CD4-positive, alpha-beta T cell treated with Interleukin-10 for 1 hour (primary cell): ENCODE results near the gene CRYBA1.

Experiments
- DNase-seq: peaks from one replicate; pipeline ENCODE4 v3.0.0-alpha.2; 2020

Gene CRYBA1

GRCh38 chr17:29283961-29284360 is 37.3 kb downstream of the CRYBA1 start:
- DNase-seq, result no peak

DNA sequence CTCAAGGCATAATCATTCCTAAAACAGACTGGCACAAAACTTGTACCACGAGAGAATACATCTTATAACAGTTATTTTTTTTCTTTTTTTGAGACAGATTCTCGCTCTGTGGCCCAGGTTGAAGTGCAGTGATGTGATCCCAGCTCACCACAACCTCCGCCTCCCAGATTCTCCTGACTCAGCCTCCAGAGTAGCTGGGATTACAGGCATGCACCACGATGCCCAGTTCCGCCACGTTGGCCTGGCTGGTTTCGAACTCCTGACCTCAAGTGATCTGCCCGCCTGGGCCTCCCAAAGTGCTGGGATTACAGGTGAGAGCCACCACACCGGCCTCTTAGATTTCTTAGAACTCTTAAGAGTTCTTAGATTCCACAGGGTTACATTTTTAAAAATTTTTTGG is 43.2 kb downstream of the CRYBA1 start:
- DNase-seq, result no peak

GRCh38 chr17:29291163-29291752 is 44.6 kb downstream of the CRYBA1 start:
- peak; percentile 80 for DNase-seq

DNA sequence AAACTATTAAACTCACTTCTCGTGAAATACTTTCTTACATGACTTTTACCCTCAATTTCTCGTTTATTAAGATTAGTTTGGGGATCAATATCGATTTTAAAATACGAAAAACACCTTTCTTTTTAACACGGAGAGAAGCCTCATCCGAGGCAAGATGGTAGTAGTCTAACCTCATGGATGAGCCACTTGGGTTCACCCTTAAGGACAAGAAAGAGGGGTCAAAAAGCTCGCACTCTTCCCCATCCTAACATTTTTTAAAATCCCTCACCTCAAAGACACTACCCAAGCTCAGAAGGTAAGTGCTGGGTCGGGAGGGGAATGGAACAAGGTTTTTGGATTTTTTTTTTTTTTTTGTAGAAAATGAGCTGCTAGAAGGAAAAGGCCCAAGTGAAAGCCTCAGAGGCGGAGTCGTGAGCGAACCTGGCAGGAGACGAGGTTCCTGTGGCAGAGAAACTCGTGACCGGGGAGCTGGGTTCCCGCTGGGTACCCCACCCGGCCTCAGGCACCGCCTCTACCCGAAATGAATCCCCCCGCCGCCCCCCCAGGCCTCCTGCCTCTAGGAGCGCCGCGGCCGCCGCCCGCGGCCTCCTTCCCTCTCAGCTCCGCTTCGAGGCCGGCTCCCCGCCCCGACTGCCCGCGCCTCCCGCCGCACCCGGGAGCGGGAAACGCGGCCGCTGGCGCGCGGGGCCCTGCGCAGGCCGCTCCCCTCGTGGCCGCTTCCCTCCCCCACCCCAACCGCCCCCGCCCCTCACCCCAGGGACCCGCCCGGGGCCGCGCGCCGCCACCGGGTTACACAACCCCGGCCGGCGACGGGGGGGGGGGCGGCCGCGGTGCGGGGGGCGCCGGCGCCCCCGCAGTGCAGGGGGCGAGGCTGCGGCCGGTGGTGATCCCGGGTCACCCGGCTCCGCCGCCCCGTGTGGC is 45.7 kb downstream of the CRYBA1 start:
- DNase-seq, result peak; percentile 71

- peak; percentile 56 for DNase-seq
These were observed 46.6 kb downstream of the CRYBA1 start for GRCh38 chr17:29292992-29293889.

DNA sequence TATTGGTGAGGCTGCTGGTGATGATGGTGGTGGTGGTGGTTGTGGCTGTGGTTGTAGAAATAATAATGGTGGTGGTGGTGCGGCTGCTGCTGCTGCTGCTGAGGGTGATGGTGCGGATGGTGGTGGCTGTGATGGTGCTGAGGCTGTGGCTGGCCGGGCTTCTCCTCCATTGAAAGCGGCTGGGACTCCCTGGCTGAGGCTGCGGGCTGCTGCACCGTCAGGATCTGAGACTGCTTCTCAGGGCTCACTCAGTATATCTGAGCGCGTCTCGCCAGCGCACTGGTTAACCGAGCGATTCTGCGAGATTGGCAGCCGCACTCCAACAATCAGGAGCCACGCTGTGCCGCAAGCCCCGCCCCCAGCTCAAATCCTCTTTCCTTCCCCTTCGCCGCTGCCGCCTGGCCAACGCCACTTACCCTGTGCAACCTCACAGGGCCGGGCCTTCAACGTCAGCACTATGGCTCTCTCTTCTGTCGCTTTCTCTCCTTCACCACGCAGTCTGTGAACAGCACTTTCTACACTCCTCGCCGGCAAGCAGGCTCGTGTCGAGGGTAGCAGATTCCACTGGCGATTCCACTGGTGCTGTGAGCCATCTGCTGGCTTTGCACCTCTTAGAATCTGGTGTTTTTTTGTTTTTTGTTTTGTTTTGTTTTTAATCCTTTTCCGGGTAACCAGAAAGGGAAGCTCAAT is 47.4 kb downstream of the CRYBA1 start, which contains the start of gene NUFIP2:
TSS of gene NUFIP2 (minus strand) at position 259 of the 690 bp plus-strand sequence. CDS start at position 170, 89 bp downstream.
- peak; percentile 98 for DNase-seq

GRCh38 chr17:29294580-29294900 is 47.9 kb downstream of the CRYBA1 start:
- no peak for DNase-seq

DNA sequence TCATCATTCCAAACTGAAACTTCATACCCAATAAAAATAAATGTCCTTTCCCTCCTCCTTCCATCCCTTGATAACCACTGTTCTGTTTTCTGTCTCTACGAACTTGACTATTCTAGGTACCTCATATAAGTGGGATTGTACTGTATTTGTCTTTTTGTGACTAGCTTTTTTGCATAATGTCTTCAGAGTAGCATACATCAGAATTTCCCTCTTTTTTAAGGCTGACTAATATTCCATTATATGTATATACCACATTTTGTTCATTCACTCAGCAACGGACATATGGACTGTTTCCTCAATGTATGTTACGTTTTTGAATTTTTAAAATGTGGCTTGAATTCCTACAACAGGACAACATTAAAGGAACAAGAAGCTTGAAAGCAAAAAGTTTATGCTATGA is 48.8 kb downstream of the CRYBA1 start:
- no peak for DNase-seq

DNA sequence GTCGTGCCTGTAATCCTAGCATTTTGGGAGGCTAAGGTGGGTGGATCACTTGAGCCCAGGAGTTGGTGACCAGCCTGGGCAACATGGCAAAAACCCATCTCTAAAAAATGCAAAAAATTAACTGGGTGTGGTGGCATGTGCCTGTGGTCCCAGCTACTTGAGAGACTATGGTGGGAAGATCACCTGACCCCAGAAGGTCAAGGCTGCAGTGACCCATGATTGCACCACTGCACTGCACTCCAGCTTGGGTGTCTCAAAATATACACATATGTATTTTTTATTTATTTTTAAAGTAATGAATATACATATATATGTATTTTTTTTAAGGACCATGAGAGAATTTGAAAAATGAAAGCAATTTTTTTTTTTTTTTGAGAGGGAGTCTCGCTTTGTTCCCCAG is 52.4 kb downstream of the CRYBA1 start:
- DNase-seq, result no peak

DNA sequence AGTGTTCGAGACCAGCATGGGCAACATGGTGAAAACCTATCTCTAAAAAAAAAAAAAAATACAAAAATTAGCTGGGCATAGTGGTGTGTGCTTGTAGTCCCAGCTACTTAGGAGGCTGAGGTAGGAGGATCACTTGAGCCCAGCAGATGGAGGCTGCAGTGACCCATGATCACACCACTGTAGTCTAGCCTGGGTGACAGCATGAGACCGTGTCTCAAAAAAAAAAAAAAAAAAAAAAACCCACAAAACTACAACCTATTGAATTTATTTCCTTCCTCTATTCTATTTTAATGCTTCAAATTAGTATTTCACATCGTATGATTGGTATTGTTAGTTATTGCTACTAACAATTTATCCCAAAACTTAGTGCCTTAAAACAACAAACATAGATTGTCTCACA is 56.7 kb downstream of the CRYBA1 start:
- no peak for DNase-seq
